GM23338 (cell line): Measurements from ENCODE around the gene TASP1. TPM values are rescaled to one million over a fixed set of nuclear protein-coding genes. Genes with fewer than 3 reads are reported as not detected.

Experiments used
- ATAC-seq: fragments of 200-7000 bp; cut with Tn5 transposase; 3 replicates; pipeline ENCODE4 v1.9.1; 2020
- DNase-seq: peaks from one replicate; pipeline ENCODE4 v3.0.0-alpha.2; 2015; ENCODE audit warnings: low spot score
- H2AFZ ChIP-seq: fragments of 200-600 bp; sonication (generic); 2 replicates; pipeline ENCODE4 v1.8.0; 2016; ENCODE audit warnings: antibody characterized with exemption, mild to moderate bottlenecking, moderate library complexity
- H3F3A ChIP-seq: fragments of 200-600 bp; sonication (generic); replicated peaks from 2 replicates; pipeline ENCODE4 v1.8.0; 2017; ENCODE audit warnings: antibody characterized with exemption, mixed run types, low read depth
- H3K27ac ChIP-seq: fragments of 200-600 bp; sonication (generic); 2 replicates; pipeline ENCODE4 v1.6.1; 2016; ENCODE audit warnings: low read depth
- H3K27me3 ChIP-seq: fragments of 200-600 bp; sonication (generic); 2 replicates; pipeline ENCODE4 v1.8.0; 2016; ENCODE audit warnings: mild to moderate bottlenecking, mixed run types, moderate library complexity; ENCODE audit not compliant: insufficient read depth
- H3K36me3 ChIP-seq: fragments of 200-600 bp; sonication (generic); 2 replicates; pipeline ENCODE4 v1.8.0; 2016; ENCODE audit warnings: mild to moderate bottlenecking; ENCODE audit not compliant: insufficient read depth
- H3K4me1 ChIP-seq: fragments of 200-600 bp; sonication (generic); 2 replicates; pipeline ENCODE4 v1.8.0; 2016; ENCODE audit warnings: mild to moderate bottlenecking, moderate library complexity; ENCODE audit not compliant: insufficient read depth
- H3K4me2 ChIP-seq: fragments of 200-600 bp; sonication (generic); 2 replicates; pipeline ENCODE4 v1.7.1; 2017; ENCODE audit warnings: mixed run types
- H3K4me3 ChIP-seq: fragments of 200-600 bp; sonication (generic); 2 replicates; pipeline ENCODE4 v1.6.1; 2016; ENCODE audit warnings: mixed run types
- H3K79me2 ChIP-seq: fragments of 200-600 bp; sonication (generic); replicated peaks from 2 replicates; pipeline ENCODE4 v1.8.0; 2017; ENCODE audit warnings: mild to moderate bottlenecking; ENCODE audit not compliant: insufficient read depth
- H3K9me2 ChIP-seq: fragments of 200-600 bp; sonication (generic); 2 replicates; pipeline ENCODE4 v1.8.0; 2017; ENCODE audit not compliant: insufficient read depth
- H4K20me1 ChIP-seq: fragments of 200-600 bp; sonication (generic); replicated peaks from 2 replicates; pipeline ENCODE4 v1.8.0; 2017; ENCODE audit warnings: mild to moderate bottlenecking; ENCODE audit not compliant: insufficient read depth
- H3K27ac Mint-ChIP-seq: 2 replicates; pipeline ENCODE4 v1.8.0; 2020; ENCODE audit warnings: inconsistent platforms, mild to moderate bottlenecking, moderate library complexity, mixed read lengths
- H3K27me3 Mint-ChIP-seq: 3 replicates; pipeline ENCODE4 v1.8.0; 2022; ENCODE audit warnings: low read depth, mild to moderate bottlenecking, moderate library complexity, mixed read lengths, inconsistent platforms; ENCODE audit not compliant: insufficient read depth, poor library complexity
- H3K36me3 Mint-ChIP-seq: 3 replicates; pipeline ENCODE4 v1.8.0; 2021; ENCODE audit warnings: low read depth, mild to moderate bottlenecking, inconsistent platforms, moderate library complexity, mixed read lengths
- H3K4me1 Mint-ChIP-seq: 3 replicates; pipeline ENCODE4 v1.8.0; 2020; ENCODE audit warnings: mild to moderate bottlenecking, inconsistent platforms, mixed read lengths
- H3K4me3 Mint-ChIP-seq: 3 replicates; pipeline ENCODE4 v1.8.0; 2021; ENCODE audit warnings: moderate library complexity, mild to moderate bottlenecking, inconsistent platforms, mixed read lengths
- H3K9me3 Mint-ChIP-seq: 3 replicates; pipeline ENCODE4 v1.8.0; 2020; ENCODE audit warnings: moderate library complexity, mild to moderate bottlenecking, inconsistent platforms, mixed read lengths
- ETS1 ChIP-seq: IDR thresholded peaks from 2 replicates; pipeline ENCODE4 v1.6.1; 2016; ENCODE audit warnings: antibody characterized with exemption
- EZH2 ChIP-seq: fragments of 200-600 bp; sonication (generic); IDR thresholded peaks from one replicate; pipeline ENCODE4 v1.8.0; 2017; ENCODE audit warnings: antibody characterized with exemption, mild to moderate bottlenecking, low read depth; ENCODE audit not compliant: unreplicated experiment
- EZH2phosphoT487 ChIP-seq: fragments of 200-600 bp; sonication (generic); IDR thresholded peaks from one replicate; pipeline ENCODE4 v1.8.1; 2018; ENCODE audit warnings: antibody characterized with exemption; ENCODE audit not compliant: unreplicated experiment
- JUNB ChIP-seq: IDR thresholded peaks from one replicate; pipeline ENCODE4 v1.6.1; 2016; ENCODE audit warnings: antibody characterized with exemption; ENCODE audit not compliant: unreplicated experiment
- NANOG ChIP-seq: IDR thresholded peaks from 2 replicates; pipeline ENCODE4 v1.6.1; 2016; ENCODE audit warnings: antibody characterized with exemption, borderline replicate concordance
- POLR2AphosphoS5 ChIP-seq: IDR thresholded peaks from 2 replicates; pipeline ENCODE4 v1.6.1; 2016; ENCODE audit warnings: antibody characterized with exemption, low read depth
- REST ChIP-seq: IDR thresholded peaks from one replicate; pipeline ENCODE4 v1.6.1; 2018; ENCODE audit warnings: antibody characterized with exemption; ENCODE audit not compliant: unreplicated experiment
- STAT1 ChIP-seq: IDR thresholded peaks from one replicate; pipeline ENCODE4 v1.6.1; 2016; ENCODE audit warnings: antibody characterized with exemption; ENCODE audit not compliant: unreplicated experiment
- ZNF114 ChIP-seq: fragments of 250-450 bp; sonication (Bioruptor Pico); IDR thresholded peaks from 2 replicates; pipeline ENCODE4 v1.5.0; 2020; ENCODE audit warnings: mild to moderate bottlenecking, moderate library complexity
- ZNF331 ChIP-seq: fragments of 250-450 bp; sonication (Bioruptor Pico); IDR thresholded peaks from 2 replicates; pipeline ENCODE4 v1.5.0; 2020; ENCODE audit warnings: low read depth, mild to moderate bottlenecking, moderate library complexity
- ZNF462 ChIP-seq: fragments of 250-450 bp; sonication (Bioruptor Pico); IDR thresholded peaks from 2 replicates; pipeline ENCODE4 v1.5.0; 2020; ENCODE audit warnings: mild to moderate bottlenecking, moderate library complexity
- polyA plus RNA-seq: library from polyadenylated mRNA; unstranded; fragments of >200 nt; fragmentation: Nextera tagmentation; extraction: Ambion mirVana; gene quantifications from 2 replicates; pipeline ENCODE4 v1.2.1, GENCODE V29; 2016
- total RNA-seq: library from RNA; depleted of rRNA; stranded (reverse); fragments of >200 nt; shearing (Covaris generic); gene quantifications from 2 replicates; pipeline ENCODE4 v1.2.3, GENCODE V29; 2014

The TASP1 gene
- total and polyA plus RNA-seq, 2 experiments from 2014 or later, result 9.7 to 9.8 TPM

GRCh38 chr20:13586133-13586532 lies 52.6 kb downstream of the TASP1 start:
- Histone ChIP-seq H3K9me2 (no peaks in the 10 kb centered on the region), H3F3A (no peaks in the 10 kb centered on the region), H2AFZ (no peak overlapping the region), H3K27ac (no peak overlapping the region), H3K27me3 (no peaks in the 10 kb centered on the region), H3K36me3 (peaks cover 7% of the 10 kb centered on the region; the same call in 1 of the 2 replicates), H3K79me2 (0 out of 2 replicates have a peak, but pooled peaks cover 4% of the 10 kb centered on the region), H3K4me3 (no peak overlapping the region), H4K20me1 (no peaks in the 10 kb centered on the region), H3K4me1 (no peaks in the 10 kb centered on the region), H3K4me2 (no peak overlapping the region)
- H3K27me3 Mint-ChIP-seq, result peaks cover 1% of the 10 kb centered on the region
- H3K4me3 Mint-ChIP-seq, result no peak overlapping the region
- H3K27ac Mint-ChIP-seq, result no peak overlapping the region
- no peak for DNase-seq
- TF ChIP-seq POLR2AphosphoS5 (no peak), JUNB (no peak), EZH2 (no peak), EZH2phosphoT487 (no peak)
- H3K36me3 Mint-ChIP-seq, result peaks cover 42% of the 10 kb centered on the region
- ATAC-seq, result no peak
- H3K4me1 Mint-ChIP-seq, result no peaks in the 10 kb centered on the region; the same call in 2 of the 3 replicates
- peaks cover 15% of the 10 kb centered on the region for H3K9me3 Mint-ChIP-seq

GRCh38 chr20:13581451-13581850 lies 57.3 kb downstream of the TASP1 start:
- Mint-ChIP-seq H3K27me3 (no peaks in the 10 kb centered on the region), H3K9me3 (peaks cover 14% of the 10 kb centered on the region), H3K4me3 (no peak overlapping the region), H3K27ac (no peak overlapping the region), H3K36me3 (peaks cover 39% of the 10 kb centered on the region), H3K4me1 (no peaks in the 10 kb centered on the region; the same call in 2 of the 3 replicates)
- Histone ChIP-seq H4K20me1 (no peaks in the 10 kb centered on the region), H3F3A (no peaks in the 10 kb centered on the region), H3K4me1 (no peaks in the 10 kb centered on the region), H2AFZ (no peak overlapping the region), H3K27ac (no peak overlapping the region), H3K4me3 (no peak overlapping the region), H3K4me2 (no peak overlapping the region), H3K9me2 (no peaks in the 10 kb centered on the region), H3K79me2 (no peaks in the 10 kb centered on the region), H3K27me3 (no peaks in the 10 kb centered on the region), H3K36me3 (peaks cover 6% of the 10 kb centered on the region; the same call in 1 of the 2 replicates)
- DNase-seq, result no peak
- no peak for ATAC-seq
- TF ChIP-seq ETS1 (no peak), JUNB (no peak), REST (no peak), POLR2AphosphoS5 (no peak), ZNF331 (CRISPR knock-in tag) (no peak), EZH2phosphoT487 (no peak), ZNF114 (no peak), ZNF462 (no peak), NANOG (no peak), STAT1 (no peak)
